Transverse colon (tissue), 4 donors: ENCODE measurements around the gene TCF7. TPM values are rescaled to one million over a fixed set of nuclear protein-coding genes. Genes with fewer than 3 reads are reported as not detected.

Source experiments
- DNase-seq: peaks from one replicate; pipeline ENCODE4 v3.0.0-alpha.2; 2019
- H3K27ac ChIP-seq, 4 donors: fragments of 200-600 bp; sonication (generic); 2 replicates each; pipeline ENCODE4 v1.5.1; 2016 to 2018; ENCODE audit warnings: inconsistent platforms in 4 of 4
- H3K27me3 ChIP-seq: fragments of 200-600 bp; sonication (generic); 2 replicates; pipeline ENCODE4 v1.5.1; 2017; ENCODE audit warnings: inconsistent platforms
- H3K36me3 ChIP-seq, 4 donors: fragments of 200-600 bp; sonication (generic); 2 replicates each; pipeline ENCODE4 v1.5.1; 2017 to 2019; ENCODE audit warnings: inconsistent platforms in 4 of 4
- H3K4me1 ChIP-seq, 4 donors: fragments of 200-600 bp; sonication (generic); 2 replicates each; pipeline ENCODE4 v1.5.1; 2017 to 2020; ENCODE audit warnings: inconsistent platforms in 4 of 4
- H3K4me3 ChIP-seq, 4 donors: fragments of 200-600 bp; sonication (generic); 1 replicate in 1 of 4; 2 replicates in 3 of 4; pipeline versions ENCODE4 v1.5.1 to v1.6.1; 2017 to 2019; ENCODE audit warnings: inconsistent platforms in 4 of 4
- H3K9me3 ChIP-seq, 2 donors: fragments of 200-600 bp; sonication (generic); 2 replicates each; pipeline ENCODE4 v1.5.1; 2017 to 2019; ENCODE audit warnings: inconsistent platforms in 2 of 2
- CTCF ChIP-seq, 5 experiments: fragments of 200-600 bp in 3 of 5; fragments of 450-650 bp in 2 of 5; sonication (generic) in 3 of 5; IDR thresholded peaks; 1 replicate in 2 of 5; 2 replicates in 3 of 5; pipeline ENCODE4 v1.5.1; 2016 to 2017; ENCODE audit warnings: antibody characterized with exemption in 5 of 5, inconsistent platforms in 3 of 5, mild to moderate bottlenecking in 2 of 5, moderate library complexity in 1 of 5
- EP300 ChIP-seq: sonication (generic); formaldehyde crosslinking; IDR thresholded peaks from one replicate; pipeline ENCODE4 v1.6.1; 2017; ENCODE audit warnings: antibody characterized with exemption, low read depth
- POLR2A ChIP-seq: fragments of 450-650 bp; IDR thresholded peaks from one replicate; pipeline ENCODE4 v1.6.1; 2016; ENCODE audit warnings: antibody characterized with exemption, mild to moderate bottlenecking, moderate library complexity
- POLR2AphosphoS5 ChIP-seq, 3 donors: sonication (generic); formaldehyde crosslinking; IDR thresholded peaks; one replicate each; pipeline ENCODE4 v1.6.1; 2016; ENCODE audit warnings: antibody characterized with exemption in 3 of 3
- WGBS, 2 donors: methylation state at CpG; one replicate each; pipeline ENCODE4 v1.1.5; 2018; ENCODE audit warnings: low coverage in 1 of 2; 5-methylcytosine and 5-hydroxymethylcytosine counted together
- in situ Hi-C, 4 donors: fragments of 200-750 bp; cut with MboI; loops; one replicate each; pipeline versions ENCODE4 v1.15.0 to v1.15.1; 2017; ENCODE audit warnings: low sequenced_read_pairs in 3 of 4, low pct_ligation_motif_present in 1 of 4, low pct_unique_long_range_greater_than_20kb in 1 of 4
- intact Hi-C: fragments of 100-400 bp; cut with DNase I; formaldehyde crosslinking; loops from one replicate; pipeline ENCODE4 v1.15.1; 2023; ENCODE audit warnings: low total_unique reads
- total RNA-seq, 4 donors: library from RNA; depleted of rRNA; stranded (reverse); fragments of >200 nt; gene quantifications; one replicate each; pipeline ENCODE4 v1.1.0, GENCODE V29; 2016

TCF7 gene
- total RNA-seq, 4 donors from 2014 or later: 0.60 to 7.1 (median 3.1) TPM

GRCh38 chr5:134114886-134115805 lies 665 bp downstream of the TCF7 start:
- H3K36me3 ChIP-seq: no peaks in the 10 kb centered on the region
- no peaks in the 10 kb centered on the region for H3K9me3 ChIP-seq
- peak overlapping the region; percentile 40 to 57 (median 50) for H3K27ac ChIP-seq
- intact Hi-C loops: loop anchor here (10.0 kb wide), 1 partner anchor 1330 kb away; no protein-coding TSS in a partner anchor
- peak overlapping the region; percentile 41 to 72 (median 52) for H3K4me3 ChIP-seq
- WGBS, 2 donors: 2% methylated on average over 60 of the region's 110 CpGs; no CpG with 5 or more reads in 1 of the 2 donors
- peaks cover 27% of the 10 kb centered on the region for H3K27me3 ChIP-seq
- in situ Hi-C loops: no loop called here
- DNase-seq: peak; percentile 40
- H3K4me1 ChIP-seq: peaks cover 6 to 21% (median 14%) of the 10 kb centered on the region in 4 donors
- no peak for TF ChIP-seq EP300
- no peak for TF ChIP-seq CTCF (IDR thresholded peaks at IDR 0.05)
- TF ChIP-seq POLR2A: no peak
- no peak for TF ChIP-seq POLR2AphosphoS5 (IDR thresholded peaks at IDR 0.05)

GRCh38 chr5:134115806-134116175 lies 1.3 kb downstream of the TCF7 start:
- H3K4me3 ChIP-seq: peak overlapping the region in 2 of 4 donors; percentile 50 to 72
- peaks cover 6 to 21% (median 14%) of the 10 kb centered on the region in 4 donors for H3K4me1 ChIP-seq
- H3K27ac ChIP-seq: peak overlapping the region in 3 of 4 donors; percentile 40 to 56 (median 49)
- no peak for DNase-seq
- 61% methylated on average over 13 of the region's 13 CpGs; no CpG with 5 or more reads in 1 of the 2 donors for WGBS, 2 donors
- intact Hi-C loops (loop anchor here (10.0 kb wide), 1 partner anchor 1331 kb away; no protein-coding TSS in a partner anchor), in situ Hi-C loops (no loop called here)
- no peaks in the 10 kb centered on the region for H3K36me3 ChIP-seq
- no peaks in the 10 kb centered on the region for H3K9me3 ChIP-seq
- peaks cover 20% of the 10 kb centered on the region for H3K27me3 ChIP-seq
- TF ChIP-seq CTCF (IDR thresholded peaks at IDR 0.05): no peak
- TF ChIP-seq EP300: no peak
- no peak for TF ChIP-seq POLR2AphosphoS5 (IDR thresholded peaks at IDR 0.05)
- TF ChIP-seq POLR2A: no peak

GRCh38 chr5:134116286-134116685 lies 1.8 kb downstream of the TCF7 start:
- Histone ChIP-seq H3K27me3 (peaks cover 15% of the 10 kb centered on the region), H3K4me3 (peak overlapping the region in 2 of 4 donors; percentile 50 to 72), H3K4me1 (peaks cover 6 to 21% (median 14%) of the 10 kb centered on the region in 4 donors), H3K36me3 (no peaks in the 10 kb centered on the region), H3K9me3 (no peaks in the 10 kb centered on the region), H3K27ac (peak overlapping the region in 1 of 4 donors; percentile 56)
- DNase-seq: no peak
- TF ChIP-seq CTCF (IDR thresholded peaks at IDR 0.05) (no peak), POLR2AphosphoS5 (IDR thresholded peaks at IDR 0.05) (no peak), EP300 (no peak), POLR2A (no peak)
- 71 to 86% methylated on average over 7 to 10 of the region's 10 CpGs for WGBS, 2 donors
- in situ Hi-C loops: no loop called here
- intact Hi-C loops: loop anchor here (10.0 kb wide), 1 partner anchor 1331 kb away; no protein-coding TSS in a partner anchor
